ENCODE measurements around the gene FCHO1.

GRCh38 chr19:17812099-17812498, 60.8 kb downstream of the FCHO1 start:
- TF ChIP-seq CTCF (IDR thresholded peaks at IDR 0.05) (no peak), POLR2A (IDR thresholded peaks at IDR 0.05) (no peak)
